K562 (cell line): ENCODE measurements around the gene SYNJ2. TPM values are rescaled to one million over a fixed set of nuclear protein-coding genes. Genes with fewer than 3 reads are reported as not detected.
A peak's percentile ranks its signal among the peaks of the same experiment; 100 is the strongest.

ENCODE experiments used
- ARID3B ChIP-seq: fragments of 250-450 bp; sonication (Bioruptor Pico); IDR thresholded peaks from 2 replicates; pipeline ENCODE4 v1.4.0; 2020; ENCODE audit warnings: borderline replicate concordance
- CAMTA2 ChIP-seq: fragments of 250-450 bp; sonication (Bioruptor Pico); conservative IDR thresholded peaks from 2 replicates; pipeline ENCODE4 v1.5.1; 2022
- CXXC5 ChIP-seq: fragments of 250-450 bp; sonication (Bioruptor Pico); IDR thresholded peaks from 2 replicates; pipeline ENCODE4 v1.8.0; 2022; ENCODE audit warnings: inconsistent platforms, mild to moderate bottlenecking, moderate library complexity
- FOXA3 ChIP-seq, 2 experiments: fragments of 450-650 bp in 1 of 2; sonication (generic) in 1 of 2; formaldehyde crosslinking; IDR thresholded peaks in 1 of 2; conservative IDR thresholded peaks in 1 of 2; 2 replicates each; pipeline versions ENCODE4 v1.4.0 to v1.8.0; 2020 to 2022; ENCODE audit warnings: mild to moderate bottlenecking in 2 of 2, missing genetic modification reagents in 1 of 2
- GABPB2 ChIP-seq: fragments of 250-450 bp; sonication (Bioruptor Pico); conservative IDR thresholded peaks from 2 replicates; pipeline ENCODE4 v1.5.1; 2021; ENCODE audit warnings: mild to moderate bottlenecking
- GATA2 ChIP-seq: sonication (generic); formaldehyde crosslinking; IDR thresholded peaks from 2 replicates; pipeline ENCODE4 v1.4.0; 2020; ENCODE audit warnings: mild to moderate bottlenecking, missing genetic modification reagents
- NR4A1 ChIP-seq, 2 experiments: fragments of 250-450 bp in 1 of 2; fragments of 450-650 bp in 1 of 2; sonication (Bioruptor Pico) in 1 of 2; IDR thresholded peaks; 2 replicates each; pipeline versions ENCODE4 v1.4.0 to v1.6.1; 2016 to 2020; ENCODE audit warnings: mild to moderate bottlenecking in 2 of 2, missing compliant biosample characterization in 1 of 2, missing genetic modification characterization in 1 of 2, moderate library complexity in 1 of 2
- PHB2 ChIP-seq: fragments of 450-650 bp; IDR thresholded peaks from 2 replicates; pipeline ENCODE4 v1.6.1; 2017; ENCODE audit warnings: low read depth
- RBM22 ChIP-seq: fragments of 200-400 bp; formaldehyde crosslinking; IDR thresholded peaks from 2 replicates; pipeline ENCODE4 v1.6.1; 2018; ENCODE audit warnings: low read length, low read depth; ENCODE audit not compliant: poor library complexity, severe bottlenecking
- TEAD1 ChIP-seq, 2 experiments: fragments of 450-650 bp in 1 of 2; sonication (generic) in 1 of 2; formaldehyde crosslinking; IDR thresholded peaks; 2 replicates each; pipeline versions ENCODE4 v1.4.0 to v1.8.0; 2020 to 2022; ENCODE audit warnings: mild to moderate bottlenecking in 2 of 2, missing genetic modification reagents in 1 of 2
- TEAD4 ChIP-seq, 2 experiments: sonication (generic) in 1 of 2; formaldehyde crosslinking in 1 of 2; IDR thresholded peaks; 2 replicates each; pipeline versions ENCODE4 v1.6.1 to v1.8.0; 2012 to 2022; ENCODE audit warnings: borderline replicate concordance in 1 of 2, inconsistent platforms in 1 of 2, low read length in 1 of 2, mild to moderate bottlenecking in 1 of 2, missing genetic modification reagents in 1 of 2
- TRIM28 ChIP-seq: fragments of 450-650 bp; IDR thresholded peaks from 2 replicates; pipeline ENCODE4 v1.6.1; 2017
- XRCC4 ChIP-seq: IDR thresholded peaks from one replicate; pipeline ENCODE4 v1.6.1; 2011; ENCODE audit not compliant: insufficient read depth, insufficient read length; ENCODE audit errors: extremely low read depth
- ZBTB43 ChIP-seq: sonication (generic); formaldehyde crosslinking; IDR thresholded peaks from 2 replicates; pipeline ENCODE4 v1.8.0; 2023; ENCODE audit warnings: mild to moderate bottlenecking, missing genetic modification reagents
- ZNF133 ChIP-seq: fragments of 250-450 bp; sonication (Bioruptor Pico); IDR thresholded peaks from 2 replicates; pipeline ENCODE4 v1.4.0; 2020; ENCODE audit warnings: mild to moderate bottlenecking
- ZNF146 ChIP-seq: IDR thresholded peaks from one replicate; pipeline ENCODE4 v1.6.1; 2018; ENCODE audit warnings: missing compliant biosample characterization; ENCODE audit not compliant: unreplicated experiment
- ZNF507 ChIP-seq: conservative IDR thresholded peaks from 2 replicates; pipeline ENCODE4 v1.6.1; 2017; ENCODE audit warnings: missing genetic modification characterization, missing compliant biosample characterization
- ZNF717 ChIP-seq: fragments of 250-450 bp; sonication (Bioruptor Pico); IDR thresholded peaks from 2 replicates; pipeline ENCODE4 v1.5.0; 2021
- polyA plus RNA-seq, 8 experiments: library from polyadenylated mRNA; depleted of rRNA in 4 of 8; stranded (reverse) in 5 of 8; unstranded in 3 of 8; fragments of >200 nt; fragmentation: Nextera tagmentation in 2 of 8; fragmentation: Illumina TruSeq in 1 of 8; extraction: Ambion mirVana in 2 of 8; extraction: Trizol in 1 of 8; gene quantifications; 2 replicates each; pipeline versions ENCODE4 v1.2.1 to v1.2.3, GENCODE V29; 2011 to 2014; ENCODE audit warnings: inconsistent platforms in 1 of 8, missing spikeins in 1 of 8
- total RNA-seq, 7 experiments: library from RNA; depleted of rRNA in 6 of 7; stranded (reverse); fragments of >200 nt in 6 of 7; fragmentation: Illumina TruSeq in 2 of 7; extraction: Trizol in 2 of 7; gene quantifications; 2 replicates each; pipeline versions ENCODE4 v1.2.1 to v1.2.3, GENCODE V29; 2011 to 2021; ENCODE audit warnings: low replicate concordance in 1 of 7
- TF ChIP-seq, protein P1 (sequence below): fragments of 200-400 bp; formaldehyde crosslinking; IDR thresholded peaks from 2 replicates; pipeline ENCODE4 v1.6.1; 2017; ENCODE audit warnings: mild to moderate bottlenecking, low read depth, low read length, moderate library complexity
- TF ChIP-seq, protein P2 (sequence below): fragments of 450-650 bp; IDR thresholded peaks from 2 replicates; pipeline ENCODE4 v1.7.1; 2018; ENCODE audit warnings: mild to moderate bottlenecking, low read depth; ENCODE audit not compliant: partially characterized antibody

SYNJ2 gene
- total and polyA plus RNA-seq, 9 of the 15 experiments (the other 6 are each of a cell fraction or from before 2014, with no cell fraction given), result 3.0 to 27.7 (median 17.8) TPM

- peak in 1 of 2 experiments; percentile 48; a peak in 1 of 4 replicates for TF ChIP-seq TEAD1 (CRISPR knock-in tag; IDR thresholded peaks at IDR 0.05)
- TF ChIP-seq, protein P1, sequence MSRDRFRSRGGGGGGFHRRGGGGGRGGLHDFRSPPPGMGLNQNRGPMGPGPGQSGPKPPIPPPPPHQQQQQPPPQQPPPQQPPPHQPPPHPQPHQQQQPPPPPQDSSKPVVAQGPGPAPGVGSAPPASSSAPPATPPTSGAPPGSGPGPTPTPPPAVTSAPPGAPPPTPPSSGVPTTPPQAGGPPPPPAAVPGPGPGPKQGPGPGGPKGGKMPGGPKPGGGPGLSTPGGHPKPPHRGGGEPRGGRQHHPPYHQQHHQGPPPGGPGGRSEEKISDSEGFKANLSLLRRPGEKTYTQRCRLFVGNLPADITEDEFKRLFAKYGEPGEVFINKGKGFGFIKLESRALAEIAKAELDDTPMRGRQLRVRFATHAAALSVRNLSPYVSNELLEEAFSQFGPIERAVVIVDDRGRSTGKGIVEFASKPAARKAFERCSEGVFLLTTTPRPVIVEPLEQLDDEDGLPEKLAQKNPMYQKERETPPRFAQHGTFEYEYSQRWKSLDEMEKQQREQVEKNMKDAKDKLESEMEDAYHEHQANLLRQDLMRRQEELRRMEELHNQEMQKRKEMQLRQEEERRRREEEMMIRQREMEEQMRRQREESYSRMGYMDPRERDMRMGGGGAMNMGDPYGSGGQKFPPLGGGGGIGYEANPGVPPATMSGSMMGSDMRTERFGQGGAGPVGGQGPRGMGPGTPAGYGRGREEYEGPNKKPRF, result no peak
- TF ChIP-seq TEAD4 (IDR thresholded peaks at IDR 0.05; ENCODE audit: low read length), result 0 out of 2 replicates have a peak, but pooled peaks have one; percentile 5
- no peak for TF ChIP-seq TEAD4 (CRISPR knock-in tag; IDR thresholded peaks at IDR 0.05; ENCODE audit: borderline replicate concordance)
- no peak for TF ChIP-seq RBM22
- TF ChIP-seq TRIM28, result no peak
- TF ChIP-seq GATA2 (CRISPR knock-in tag), result peak; percentile 53; the same call in 1 of the 2 replicates
- no peak for TF ChIP-seq GABPB2 (CRISPR knock-in tag)
- TF ChIP-seq, protein P2, sequence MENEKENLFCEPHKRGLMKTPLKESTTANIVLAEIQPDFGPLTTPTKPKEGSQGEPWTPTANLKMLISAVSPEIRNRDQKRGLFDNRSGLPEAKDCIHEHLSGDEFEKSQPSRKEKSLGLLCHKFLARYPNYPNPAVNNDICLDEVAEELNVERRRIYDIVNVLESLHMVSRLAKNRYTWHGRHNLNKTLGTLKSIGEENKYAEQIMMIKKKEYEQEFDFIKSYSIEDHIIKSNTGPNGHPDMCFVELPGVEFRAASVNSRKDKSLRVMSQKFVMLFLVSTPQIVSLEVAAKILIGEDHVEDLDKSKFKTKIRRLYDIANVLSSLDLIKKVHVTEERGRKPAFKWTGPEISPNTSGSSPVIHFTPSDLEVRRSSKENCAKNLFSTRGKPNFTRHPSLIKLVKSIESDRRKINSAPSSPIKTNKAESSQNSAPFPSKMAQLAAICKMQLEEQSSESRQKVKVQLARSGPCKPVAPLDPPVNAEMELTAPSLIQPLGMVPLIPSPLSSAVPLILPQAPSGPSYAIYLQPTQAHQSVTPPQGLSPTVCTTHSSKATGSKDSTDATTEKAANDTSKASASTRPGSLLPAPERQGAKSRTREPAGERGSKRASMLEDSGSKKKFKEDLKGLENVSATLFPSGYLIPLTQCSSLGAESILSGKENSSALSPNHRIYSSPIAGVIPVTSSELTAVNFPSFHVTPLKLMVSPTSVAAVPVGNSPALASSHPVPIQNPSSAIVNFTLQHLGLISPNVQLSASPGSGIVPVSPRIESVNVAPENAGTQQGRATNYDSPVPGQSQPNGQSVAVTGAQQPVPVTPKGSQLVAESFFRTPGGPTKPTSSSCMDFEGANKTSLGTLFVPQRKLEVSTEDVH, result no peak
- no peak for TF ChIP-seq ZNF507 (tag)
- TF ChIP-seq CAMTA2 (CRISPR knock-in tag), result no peak
- TF ChIP-seq ZNF133 (CRISPR knock-in tag), result no peak
- TF ChIP-seq ARID3B (CRISPR knock-in tag), result no peak
- TF ChIP-seq ZBTB43, result no peak
- TF ChIP-seq PHB2, result no peak
- no peak for TF ChIP-seq NR4A1 (CRISPR knock-in tag; IDR thresholded peaks at IDR 0.05)
- TF ChIP-seq NR4A1 (tag; IDR thresholded peaks at IDR 0.05), result no peak
- no peak for TF ChIP-seq ZNF717 (CRISPR knock-in tag)
- TF ChIP-seq CXXC5, result peak; percentile 80
- TF ChIP-seq FOXA3 (CRISPR knock-in tag; conservative IDR thresholded peaks at IDR 0.05 in 1 of 2, IDR thresholded peaks at IDR 0.05 in 1 of 2), result no peak
- no peak for TF ChIP-seq ZNF146
- no peak for TF ChIP-seq XRCC4
These were observed 43.1 kb downstream of the SYNJ2 start (continued) for GRCh38 chr6:158024566-158025297.
